ENCODE measurements around the gene RAB35.

RAB35 gene

DNA sequence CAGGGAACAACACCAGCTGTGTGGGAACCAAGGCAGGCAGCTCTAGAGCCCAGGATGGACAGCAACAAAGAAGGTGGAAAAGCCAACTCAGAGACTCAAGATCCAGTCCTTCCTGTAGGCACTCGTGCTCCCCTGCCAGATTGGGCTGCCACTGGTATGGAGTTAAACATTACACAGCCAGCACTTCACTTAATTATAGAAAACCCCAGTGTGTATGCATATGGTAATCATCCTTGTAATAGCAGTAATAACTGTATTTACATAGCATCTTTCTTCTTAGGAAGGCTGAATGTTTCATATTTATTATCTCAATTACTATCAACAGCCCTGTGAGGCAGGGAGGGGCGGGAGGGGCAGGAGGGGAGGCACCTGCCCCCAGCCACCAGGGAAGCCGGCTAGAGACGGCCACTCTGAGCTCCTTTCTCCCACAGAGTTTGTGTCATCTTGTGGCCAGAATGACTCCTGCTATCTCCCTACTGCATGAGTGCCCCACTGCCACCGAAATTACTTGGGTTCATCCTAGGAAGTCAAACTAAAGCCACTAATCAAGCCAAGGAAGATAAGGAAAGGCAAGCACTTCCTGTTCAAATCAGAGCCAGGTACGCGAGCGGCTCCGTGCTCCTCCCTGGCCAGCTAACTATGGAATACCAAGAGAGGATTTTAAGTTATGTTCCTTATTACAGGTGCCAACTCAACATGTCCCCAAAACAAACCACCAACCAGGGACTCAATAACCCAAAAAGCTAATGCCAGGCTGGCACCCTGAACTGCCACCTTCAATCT is 15.7 kb upstream of the RAB35 start:
- DNase-seq, result no peak

DNA sequence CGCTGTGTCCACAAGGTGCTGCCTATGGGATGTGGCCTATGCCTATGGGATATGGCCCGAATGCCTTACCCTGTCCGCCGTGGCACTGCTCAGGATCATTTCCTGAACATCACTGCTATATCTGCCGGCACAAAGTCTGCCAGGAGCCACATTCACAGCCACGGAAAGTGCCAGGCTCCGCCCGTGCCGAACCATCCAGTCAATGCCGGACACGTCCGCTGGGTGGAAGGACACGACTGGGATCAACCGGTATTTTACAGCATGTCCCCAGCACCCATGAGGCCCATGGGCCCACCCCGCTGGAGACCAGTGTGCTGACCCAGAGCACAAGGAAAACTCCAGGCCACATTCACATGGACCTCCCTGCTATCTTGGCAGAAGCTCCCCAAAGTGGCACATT is 14.6 kb upstream of the RAB35 start:
- DNase-seq, result no peak

DNA sequence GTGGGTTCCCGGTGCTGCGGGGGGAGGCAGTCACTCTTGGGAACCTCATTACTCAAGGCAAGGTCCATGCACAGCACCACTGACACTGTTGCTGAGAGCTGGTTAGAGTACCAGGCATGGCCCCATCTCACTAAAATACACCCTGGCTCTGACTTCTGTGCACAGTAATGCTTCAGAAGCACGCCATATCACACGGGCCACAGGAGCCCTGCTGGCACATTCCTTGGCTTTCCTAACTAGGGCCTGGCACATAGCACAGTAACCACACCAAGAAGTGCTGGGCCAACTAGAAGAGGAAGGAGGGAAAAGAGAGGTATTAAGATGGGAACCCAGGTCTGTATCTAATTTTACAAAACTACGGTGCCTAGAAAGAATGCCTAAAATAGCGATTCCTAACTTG is 13.5 kb upstream of the RAB35 start:
- DNase-seq, result no peak

DNA sequence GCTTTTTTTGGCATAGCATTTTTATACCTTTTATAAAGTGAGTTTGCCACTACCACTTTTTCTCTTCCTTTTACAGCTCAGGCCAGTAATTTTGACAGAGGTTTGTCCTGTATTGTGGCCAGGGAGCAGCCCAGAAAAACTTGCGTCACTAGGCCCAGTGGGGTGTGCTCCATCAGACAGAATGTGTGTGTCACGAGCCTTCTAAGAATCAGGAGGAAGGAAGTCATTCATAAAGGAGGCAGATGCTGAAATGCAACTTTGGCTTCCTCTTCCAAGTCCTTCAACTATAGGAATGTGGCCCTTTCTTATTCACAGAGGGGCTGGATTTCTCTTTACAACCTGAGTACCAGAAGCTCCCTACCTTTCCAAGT is 10.1 kb upstream of the RAB35 start:
- no peak for DNase-seq

DNA sequence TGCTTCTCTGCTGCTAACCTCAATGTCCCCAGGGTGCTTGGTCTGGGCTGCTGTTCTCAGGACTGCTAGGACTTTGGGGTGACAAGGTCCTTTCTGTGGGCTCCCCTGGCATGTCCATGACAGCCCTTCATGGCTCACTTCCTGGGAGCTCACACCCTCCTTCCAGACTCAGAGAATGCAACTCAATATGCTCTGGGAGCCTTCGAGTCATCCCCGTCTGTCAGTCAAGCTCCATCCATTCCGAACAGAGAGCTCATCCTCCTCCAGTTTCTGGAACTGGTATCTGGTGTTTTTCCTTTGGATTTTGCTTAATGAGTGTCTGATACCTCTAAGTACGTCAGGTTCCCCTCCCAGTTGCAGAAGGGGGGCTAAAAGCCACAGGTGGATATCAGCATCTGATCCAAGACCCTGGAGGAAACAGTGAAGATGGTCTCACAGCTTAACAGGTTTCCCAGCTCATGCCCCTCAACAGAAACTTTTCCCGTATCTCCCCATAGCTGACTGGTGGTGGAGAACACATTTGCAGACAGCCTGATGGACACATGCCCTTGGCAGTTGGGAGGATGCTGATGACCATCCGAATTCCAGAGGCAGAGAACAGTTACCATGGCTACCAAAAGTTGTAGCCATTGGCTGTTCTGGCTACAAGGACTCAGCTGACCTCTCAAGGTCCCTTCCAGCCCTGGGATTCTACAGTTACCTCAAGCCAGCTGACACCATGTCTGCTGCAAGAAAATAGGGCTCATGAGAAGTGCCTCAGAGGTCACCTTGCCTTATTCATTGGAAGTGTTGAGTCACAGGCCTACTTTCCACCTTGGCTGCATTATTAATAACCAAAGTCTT is 9.5 kb upstream of the RAB35 start:
- no peak for DNase-seq

DNA sequence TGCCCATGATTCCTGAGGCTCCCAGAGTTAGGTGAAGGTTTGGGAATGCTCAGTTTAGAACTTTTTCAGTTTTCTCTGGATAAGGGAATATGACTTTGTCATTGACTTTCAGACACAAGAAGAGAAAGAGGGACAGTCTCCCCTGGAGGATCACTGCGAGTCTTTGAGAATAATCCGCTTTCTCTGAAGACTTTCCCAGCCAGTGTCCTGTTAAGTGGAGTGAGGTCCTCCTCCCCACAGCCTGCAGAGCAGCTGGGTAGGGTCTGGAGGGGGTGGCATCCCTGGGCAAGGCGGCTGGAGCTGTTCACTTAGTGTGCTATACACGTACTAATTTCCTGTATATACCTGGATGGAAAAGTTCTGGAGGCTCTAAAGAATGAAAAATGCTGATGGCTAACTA is 8.5 kb upstream of the RAB35 start:
- DNase-seq, result no peak

DNA sequence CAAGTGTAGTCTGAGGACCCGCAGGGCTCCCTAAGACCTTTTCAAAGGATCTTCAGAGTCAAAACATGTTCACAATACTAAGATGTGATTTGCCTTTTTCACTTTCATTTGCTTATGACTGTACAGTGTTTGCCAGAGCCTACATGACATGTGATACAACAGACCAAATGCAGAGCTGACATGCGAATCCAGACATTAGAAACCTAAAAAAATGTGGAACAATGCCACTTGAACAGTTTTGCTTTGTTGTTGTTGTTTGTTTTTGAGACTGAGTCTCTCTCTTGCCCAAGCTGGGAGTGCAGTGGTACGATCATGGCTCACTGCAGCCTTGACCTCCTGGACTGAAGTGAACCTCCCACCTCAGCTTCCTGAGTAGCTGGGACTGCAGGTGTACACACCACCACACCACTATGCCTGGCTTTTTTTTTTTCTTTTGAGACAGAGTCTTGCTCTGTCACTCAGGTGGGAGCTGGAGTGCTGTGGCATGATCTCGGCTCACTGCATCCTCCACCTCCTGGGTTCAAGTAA is 5.3 kb upstream of the RAB35 start:
- DNase-seq, result no peak

DNA sequence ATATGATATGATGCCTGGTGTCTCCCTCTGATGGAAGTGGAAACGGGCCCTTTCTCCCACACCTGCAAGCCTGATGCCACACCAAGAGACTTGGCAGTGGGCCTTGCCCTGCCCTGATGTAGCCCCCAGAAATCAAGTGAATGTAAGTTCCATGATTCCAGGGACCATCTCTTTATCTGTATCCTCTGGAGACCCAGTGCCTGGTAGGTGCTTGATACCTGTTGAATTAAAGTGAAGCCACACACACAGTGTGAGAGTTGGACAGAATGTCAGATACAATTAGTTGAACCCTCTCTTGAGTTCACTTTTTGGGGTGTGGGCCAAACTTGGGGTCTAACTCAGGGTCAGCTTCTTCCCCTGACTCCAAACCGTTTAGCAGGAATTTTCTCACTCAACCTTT is 4.8 kb upstream of the RAB35 start:
- no peak for DNase-seq

DNA sequence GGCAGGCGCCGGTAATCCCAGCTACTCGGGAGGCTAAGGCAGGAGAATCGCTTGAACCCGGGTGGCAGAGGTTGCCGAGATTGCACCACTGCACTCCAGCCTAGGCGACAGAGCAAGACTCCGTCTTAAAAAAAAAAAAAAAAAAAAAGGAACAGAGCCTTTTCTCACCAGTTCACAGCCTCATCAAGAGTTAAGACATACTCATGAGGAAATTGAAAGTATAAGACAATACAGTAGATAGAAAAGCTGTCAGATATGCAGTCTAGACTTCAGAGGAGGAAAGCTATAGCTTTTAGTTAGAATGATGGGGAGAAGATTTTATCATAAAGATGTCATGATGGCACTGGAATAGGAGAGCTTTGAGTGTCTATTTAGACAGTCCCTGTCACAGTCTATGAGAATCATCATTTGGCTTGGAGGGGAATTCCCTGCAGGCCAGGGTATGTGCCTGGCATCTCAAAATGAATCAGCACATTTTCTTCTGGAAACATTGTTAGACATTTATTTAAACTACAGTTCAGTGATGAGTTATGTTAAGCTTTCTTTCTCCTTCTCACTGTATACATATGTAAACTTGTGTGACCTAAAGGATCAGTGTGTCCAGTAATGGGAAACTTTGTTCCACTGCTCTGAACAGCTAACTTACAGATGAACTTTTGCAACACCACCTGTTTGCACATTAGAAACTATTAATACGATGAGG is 2.9 kb upstream of the RAB35 start:
- DNase-seq, result peak; percentile 32

DNA sequence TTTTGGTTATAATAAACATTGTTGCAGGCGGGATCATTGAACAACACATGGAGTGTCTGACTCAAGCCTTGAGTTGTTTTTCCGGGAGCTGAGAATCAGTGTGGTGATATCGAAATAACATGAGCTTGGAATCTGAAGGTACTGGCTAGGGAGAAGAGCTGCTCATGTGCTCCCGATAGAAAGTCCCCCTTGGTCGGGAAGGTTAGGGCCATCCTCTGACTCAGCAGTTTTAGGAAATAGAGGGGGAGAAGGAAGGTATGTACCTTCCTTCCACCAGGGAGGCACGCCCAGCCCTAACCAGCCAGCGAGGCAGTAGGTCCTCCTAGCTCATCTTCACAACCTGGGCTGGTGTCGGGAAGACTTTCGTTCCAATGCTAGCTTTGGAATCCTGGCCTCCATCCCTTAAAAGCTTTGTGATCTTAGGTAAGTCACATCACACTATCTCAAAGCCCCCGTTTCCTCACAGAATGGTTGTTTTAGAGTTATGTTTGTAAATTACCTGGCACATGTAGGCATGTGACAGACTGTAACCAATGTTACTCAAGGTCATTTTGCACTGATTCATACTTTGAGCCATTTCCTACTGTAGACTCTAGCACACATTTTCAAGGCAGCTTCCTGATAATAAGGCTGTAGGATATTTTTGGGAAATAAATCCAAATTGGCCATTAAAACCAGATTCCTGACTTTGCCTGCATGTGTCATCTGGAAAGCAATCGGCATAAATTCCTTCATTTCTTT is 1.9 kb upstream of the RAB35 start:
- DNase-seq, result no peak

DNA sequence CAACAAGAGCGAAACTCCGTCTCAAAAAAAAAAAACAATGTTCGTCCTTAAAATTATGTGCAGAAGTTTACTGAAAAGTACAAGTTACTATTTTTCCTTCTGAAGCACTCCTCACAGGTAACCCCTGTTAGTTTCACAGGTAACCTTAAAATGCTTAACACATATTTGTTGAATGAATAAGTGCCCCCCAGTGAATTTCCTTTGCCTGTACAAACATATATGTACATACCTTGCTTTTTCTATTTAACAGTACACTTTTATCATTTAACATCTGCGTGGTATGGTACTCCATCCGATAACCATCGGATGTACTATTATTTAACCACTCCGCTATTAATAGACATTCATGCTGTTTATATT is 1.4 kb upstream of the RAB35 start:
- DNase-seq, result no peak

DNA sequence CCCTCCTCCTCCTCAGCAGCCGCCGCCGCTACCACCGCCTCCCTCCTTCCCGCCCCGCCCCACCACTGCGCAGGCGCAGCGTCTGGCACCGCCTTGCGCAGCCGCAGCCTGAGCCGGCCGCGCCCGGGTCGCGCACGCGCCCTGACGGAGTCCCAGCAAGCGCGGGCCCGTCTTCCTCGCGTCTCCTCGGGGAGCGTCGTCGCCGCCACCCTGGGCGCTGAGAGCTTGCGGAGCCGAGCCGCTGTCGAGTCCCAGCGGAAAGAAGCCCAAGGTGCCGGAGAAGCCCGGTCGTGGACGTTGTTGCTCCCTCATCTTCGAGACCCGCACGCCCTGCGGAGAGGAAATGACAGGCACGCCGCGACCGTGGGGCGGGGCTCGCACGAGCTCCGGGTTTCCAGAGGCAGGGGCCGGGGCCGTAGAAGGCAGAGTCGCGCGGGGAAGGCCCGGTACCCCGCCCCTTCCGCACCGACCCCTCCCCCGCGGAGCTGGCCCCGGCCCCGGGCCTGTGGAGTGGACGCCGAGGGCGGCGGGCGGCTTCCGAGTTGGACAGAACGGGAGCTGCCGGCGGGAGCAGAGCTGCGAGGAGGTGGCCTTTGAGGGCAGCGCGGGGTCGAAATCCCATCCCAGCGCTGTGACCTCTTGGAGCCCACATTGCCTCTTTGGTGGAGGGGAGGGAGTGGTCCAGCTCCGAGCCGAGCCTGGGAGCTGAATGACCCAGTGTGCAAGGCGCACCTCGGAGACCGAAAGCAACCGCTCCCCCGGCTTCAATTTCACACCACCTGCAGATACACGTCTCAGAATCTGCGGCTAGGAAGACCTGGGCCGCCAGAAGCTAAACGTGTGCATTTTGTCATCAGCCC is 469 bp upstream of the RAB35 start:
- DNase-seq, result peak; percentile 97

DNA sequence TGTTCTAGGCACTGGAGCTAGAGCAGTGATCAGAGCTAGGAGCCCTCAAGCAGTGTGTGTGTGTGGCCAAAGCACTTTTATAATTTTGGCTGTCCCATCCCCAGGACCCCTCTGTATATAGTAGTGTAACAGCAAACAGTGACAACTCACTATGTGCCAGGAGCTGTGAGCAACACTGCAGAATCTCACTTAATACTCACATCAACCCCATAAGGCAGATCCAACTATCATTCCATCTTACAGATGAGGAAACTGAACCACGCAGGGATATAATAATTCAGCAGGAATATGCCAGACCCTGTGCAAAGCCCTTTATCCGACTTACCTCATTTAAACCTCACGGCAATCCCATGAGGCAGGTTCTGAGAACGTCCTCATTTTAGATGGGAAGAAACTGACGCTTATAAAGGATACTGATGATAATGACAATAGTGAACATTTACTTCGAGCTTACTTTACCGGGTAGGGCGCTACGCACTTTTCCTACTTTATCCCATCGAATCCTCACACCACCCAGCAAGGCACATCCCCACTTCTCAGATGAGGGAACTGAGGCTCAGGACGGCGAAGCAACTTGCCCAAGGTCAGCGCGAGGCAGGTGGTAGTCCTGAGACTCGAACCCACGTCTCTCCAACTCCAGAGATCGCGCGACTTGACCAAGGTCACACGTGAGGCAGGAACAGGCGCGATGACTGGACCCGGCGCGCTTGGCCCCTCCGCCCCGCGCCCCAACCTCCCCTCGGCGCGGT is 687 bp downstream of the RAB35 start:
- peak; percentile 22 for DNase-seq

DNA sequence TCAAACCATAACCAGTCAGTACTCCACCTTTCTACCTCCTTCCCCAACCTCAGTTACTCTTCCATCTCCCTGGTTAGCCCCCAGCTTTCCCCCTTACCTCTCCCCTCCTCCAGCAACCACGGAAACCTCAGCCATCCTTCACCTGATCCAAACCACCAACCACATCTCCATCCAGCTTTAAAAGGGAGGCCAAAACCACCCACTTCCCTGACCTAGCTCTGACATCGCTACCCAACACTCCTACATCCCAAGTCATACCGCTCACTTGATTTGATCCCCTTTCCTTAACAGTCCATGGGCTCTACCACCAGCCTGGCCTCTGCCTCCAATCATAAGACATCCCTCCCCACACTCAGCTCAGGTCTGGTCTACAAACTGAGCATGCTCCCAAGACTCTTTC is 1.5 kb downstream of the RAB35 start:
- no peak for DNase-seq

DNA sequence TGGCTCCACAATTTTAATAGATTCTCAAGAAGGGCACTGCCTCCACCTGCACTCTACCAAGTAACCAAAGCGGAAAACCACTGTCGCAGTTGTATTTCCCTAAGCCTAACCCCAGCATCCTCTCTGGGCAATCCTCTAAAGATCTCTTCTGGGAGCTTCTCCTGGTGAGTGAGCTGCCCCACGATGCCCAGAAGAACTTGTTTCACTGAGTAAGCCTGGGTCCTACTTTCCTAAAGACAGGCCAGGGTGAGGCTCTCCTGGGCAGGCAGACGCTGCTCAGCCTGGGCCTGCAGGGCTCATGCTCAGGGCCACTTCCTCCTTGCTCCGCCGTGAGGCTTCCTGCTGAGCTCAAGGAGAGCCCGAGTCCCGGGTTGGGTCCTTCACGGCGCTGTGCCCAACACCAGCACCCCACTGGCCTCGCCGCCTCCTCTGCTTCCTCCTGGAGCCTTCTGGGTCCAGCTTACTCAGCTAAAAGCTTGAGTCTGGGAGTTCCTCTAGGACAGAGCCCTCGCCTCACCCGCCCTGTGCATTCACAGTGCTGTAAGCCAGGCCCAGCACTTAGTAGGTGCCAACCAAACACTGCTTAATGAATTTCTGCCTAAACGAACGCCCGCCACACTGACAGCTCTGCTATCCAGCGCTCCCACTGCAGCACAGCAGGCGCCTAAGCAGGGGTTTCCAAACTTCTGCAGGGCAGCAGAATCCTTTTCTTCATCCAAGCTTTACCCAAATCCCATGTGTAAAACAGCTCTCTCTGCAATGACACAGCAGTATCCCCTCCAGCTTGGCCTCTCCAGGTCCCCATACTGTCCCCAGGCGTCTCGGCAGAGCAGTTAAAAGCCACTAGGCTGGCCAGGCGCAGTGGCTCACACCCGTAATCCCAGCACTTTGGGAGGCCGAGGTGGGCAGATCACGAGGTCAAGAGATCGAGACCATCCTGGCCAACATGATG is 5.7 kb downstream of the RAB35 start:
- DNase-seq, result peak; percentile 39

DNA sequence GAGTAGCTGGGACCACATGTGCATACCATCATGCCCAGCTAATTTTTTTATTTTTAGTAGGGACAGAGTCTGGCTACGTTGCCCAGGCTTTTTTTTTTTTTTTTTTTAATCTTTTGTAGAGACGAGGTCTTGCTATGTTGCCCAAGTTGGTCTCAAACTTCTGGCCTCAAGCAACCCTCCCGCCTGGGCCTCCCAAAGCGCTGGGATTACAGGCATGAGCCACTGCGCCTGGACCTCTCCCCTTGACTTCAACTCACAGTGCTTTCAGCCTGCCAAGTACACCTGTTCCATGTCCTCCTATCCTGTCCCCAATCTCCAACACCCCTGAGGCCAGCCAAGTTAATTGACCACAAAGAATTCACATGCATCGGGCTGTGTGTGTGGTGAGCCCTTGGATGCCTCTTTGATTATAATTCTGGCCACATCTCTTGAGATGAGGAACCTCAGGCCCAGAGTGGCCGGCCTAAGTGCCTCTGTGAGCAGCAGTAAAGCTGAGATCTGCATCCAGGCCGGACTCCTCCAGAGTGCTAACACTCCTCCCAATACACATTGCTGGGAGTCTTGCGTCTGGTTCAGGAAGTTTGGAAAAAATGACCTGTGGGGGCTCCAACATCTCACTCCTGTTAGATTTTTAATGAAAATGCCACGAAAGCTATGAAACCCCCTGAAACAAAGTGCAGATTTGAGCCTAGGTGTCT is 6.8 kb downstream of the RAB35 start:
- no peak for DNase-seq

DNA sequence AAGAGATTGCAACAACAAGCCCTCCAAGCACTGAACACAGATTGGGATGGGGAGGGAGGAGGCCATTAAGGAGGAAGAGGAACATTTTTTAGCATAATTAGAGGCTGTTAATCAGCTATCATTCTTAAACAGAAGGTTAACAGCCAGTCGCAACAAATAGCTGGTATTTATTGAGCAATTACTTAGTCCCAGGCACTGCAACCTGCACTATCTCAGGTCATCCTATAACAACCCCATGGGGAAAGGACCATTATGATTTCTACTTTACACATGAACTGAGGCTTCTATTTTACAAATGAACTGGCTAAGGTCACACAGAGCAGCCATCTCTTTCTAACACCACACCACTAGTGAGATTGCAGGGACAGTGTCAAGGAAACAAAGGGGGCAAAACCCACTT is 10.4 kb downstream of the RAB35 start:
- no peak for DNase-seq

DNA sequence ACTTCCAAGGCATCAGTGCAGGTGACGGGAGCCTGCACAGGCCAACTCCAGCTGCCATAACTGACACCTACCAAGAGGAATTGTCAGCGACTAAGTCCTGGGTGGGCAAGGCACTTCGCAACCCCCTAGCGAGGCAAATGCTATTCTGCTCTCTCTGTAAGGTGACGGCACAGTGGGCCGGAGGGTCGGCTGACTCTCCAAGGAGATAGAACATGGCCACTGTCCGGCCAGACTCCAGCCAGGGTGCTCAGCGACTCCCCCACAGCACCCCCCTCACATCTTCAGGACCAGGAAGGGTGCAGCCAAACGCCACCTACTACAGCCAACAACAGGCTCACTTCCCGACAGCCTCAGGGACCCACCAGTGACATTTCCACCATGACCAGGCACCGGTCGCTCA is 13.2 kb downstream of the RAB35 start:
- no peak for DNase-seq

DNA sequence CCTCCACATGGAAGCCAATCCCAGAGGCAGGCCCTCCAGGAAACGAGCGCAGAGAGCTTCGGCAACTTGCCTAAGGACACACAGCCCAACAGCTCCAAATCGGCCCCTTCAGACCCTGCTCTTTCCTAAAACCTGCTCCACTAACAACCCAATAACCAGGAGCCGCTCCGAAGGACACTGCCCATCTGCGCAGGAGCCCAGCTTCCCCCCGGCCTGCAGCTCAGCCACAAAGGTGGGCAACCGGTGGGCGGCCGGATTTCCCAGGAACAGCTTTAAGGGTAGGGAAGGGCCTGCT is 13.6 kb downstream of the RAB35 start:
- no peak for DNase-seq
